Measurements from ENCODE around the gene FANK1.
"Not testable (repeated sequence)": the region's sequence is repeated elsewhere in the genome, so short reads cannot be mapped to it uniquely, and the experiment has no call there.

DNA sequence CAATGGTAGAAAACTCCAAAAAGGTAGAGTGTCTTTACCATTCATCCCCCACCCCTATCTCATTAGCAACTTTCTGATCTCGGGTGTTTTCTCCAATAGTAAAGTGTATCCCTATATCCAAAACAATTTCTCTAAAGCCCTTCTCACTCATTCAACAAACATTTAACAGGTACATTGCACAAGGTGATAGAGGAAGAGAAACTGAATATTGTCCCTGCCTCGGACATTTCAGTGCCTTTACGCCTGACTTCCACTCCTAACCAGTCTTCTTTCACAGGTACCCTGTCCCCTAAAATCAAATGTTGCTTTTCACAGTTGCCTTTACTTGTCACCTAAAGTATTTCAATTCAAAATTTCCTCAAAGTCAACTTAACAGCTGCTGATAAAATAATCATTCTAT is 2.2 kb upstream of the FANK1 start:
- not testable (repeated sequence) for TF ChIP-seq POLR2AphosphoS5, POLR2A (IDR thresholded peaks at IDR 0.05; ENCODE audit: low read depth, low read length)
